HCT116 (cell line): Measurements from ENCODE around the gene SYNE1. TPM values are rescaled to one million over a fixed set of nuclear protein-coding genes. Genes with fewer than 3 reads are reported as not detected.

Experiments
- ATAC-seq: fragments of 200-7000 bp; cut with Tn5 transposase; 2 replicates; pipeline ENCODE4 v1.9.1; 2020; ENCODE audit warnings: mild to moderate bottlenecking, moderate library complexity
- BruUV-seq: library from RNA; stranded (reverse); fragments of 400-500 nt; replicated peaks from 2 replicates; lab custom pipeline; 2021; lab: Mats Ljungman, UMichigan
- CTCF ChIA-PET: fragments of 300-600 bp; sonication (Branson Sonifier 250); formaldehyde crosslinking; loops from one replicate; lab custom pipeline; 2021; ENCODE audit warnings: antibody characterized with exemption; lab: Charles Lee
- POLR2A ChIA-PET: fragments of 300-600, 350-600 bp; sonication (Branson Sonifier 250); formaldehyde crosslinking; loops from one replicate; lab custom pipeline; 2021; ENCODE audit warnings: antibody characterized with exemption; lab: Charles Lee
- RAD21 ChIA-PET, 2 experiments: fragments of 300-600 bp; sonication (Branson Sonifier 250); formaldehyde crosslinking; loops; one replicate each; lab custom pipeline; 2023; ENCODE audit warnings: low total read pairs in 2 of 2; ENCODE audit not compliant: uncharacterized antibody in 2 of 2, unreplicated experiment in 2 of 2, low non-redundant PET in 1 of 2; lab: Charles Lee
- DNase-seq: peaks from one replicate; pipeline ENCODE4 v3.0.0-alpha.2; 2010; ENCODE audit warnings: low read depth, low spot score
- H2AFZ ChIP-seq: fragments of 200-600 bp; shearing (Covaris generic), sonication (generic); 2 replicates; pipeline ENCODE4 v1.6.1; 2017; ENCODE audit warnings: low read depth, mixed run types, mixed read lengths, antibody characterized with exemption, low read length; ENCODE audit not compliant: poor library complexity, severe bottlenecking
- H3K27ac ChIP-seq: 2 replicates; pipeline ENCODE4 v1.5.1; 2012; ENCODE audit warnings: low read depth, low read length
- H3K27me3 ChIP-seq: fragments of 200-600 bp; sonication (generic); 2 replicates; pipeline ENCODE4 v1.6.1; 2016; ENCODE audit warnings: mixed run types, low read length, mixed read lengths; ENCODE audit not compliant: insufficient read depth
- H3K36me3 ChIP-seq, 2 experiments: fragments of 200-500 bp in 1 of 2; fragments of 200-600 bp in 1 of 2; sonication (Bioruptor generic) in 1 of 2; sonication (generic) in 1 of 2; 2 replicates each; pipeline versions ENCODE4 v1.5.1 to v1.6.1; 2014 to 2016; ENCODE audit warnings: low read length in 2 of 2, inconsistent platforms in 1 of 2, mixed read lengths in 1 of 2, mixed run types in 1 of 2; ENCODE audit not compliant: insufficient read depth in 2 of 2, control insufficient read depth in 1 of 2
- H3K4me1 ChIP-seq, 2 experiments: fragments of 200-600 bp in 1 of 2; sonication (generic) in 1 of 2; 2 replicates each; pipeline versions ENCODE4 v1.5.1 to v1.6.1; 2012 to 2017; ENCODE audit warnings: low read length in 2 of 2, inconsistent platforms in 1 of 2, mild to moderate bottlenecking in 1 of 2, mixed read lengths in 1 of 2, mixed run types in 1 of 2, moderate library complexity in 1 of 2; ENCODE audit not compliant: insufficient read depth in 2 of 2, control insufficient read depth in 1 of 2
- H3K4me2 ChIP-seq: fragments of 200-600 bp; sonication (generic); 2 replicates; pipeline ENCODE4 v1.6.1; 2017; ENCODE audit warnings: mixed run types, low read length, mixed read lengths
- H3K4me3 ChIP-seq, 2 experiments: fragments of 200-600 bp in 1 of 2; sonication (generic) in 1 of 2; replicated peaks in 1 of 2; 2 replicates each; pipeline ENCODE4 v1.5.1; 2011 to 2016; ENCODE audit warnings: low read length in 2 of 2, control low read depth in 1 of 2, low read depth in 1 of 2, mild to moderate bottlenecking in 1 of 2, mixed read lengths in 1 of 2, mixed run types in 1 of 2
- H3K79me2 ChIP-seq: fragments of 200-600 bp; sonication (generic); 2 replicates; pipeline ENCODE4 v1.6.1; 2017; ENCODE audit warnings: mild to moderate bottlenecking, mixed run types, low read length, moderate library complexity, mixed read lengths; ENCODE audit not compliant: insufficient read depth
- H3K9ac ChIP-seq: fragments of 200-600 bp; sonication (generic); 2 replicates; pipeline ENCODE4 v1.6.1; 2016; ENCODE audit warnings: low read length, mixed read lengths
- H3K9me2 ChIP-seq: fragments of 200-600 bp; sonication (generic), shearing (Covaris generic); 2 replicates; pipeline ENCODE4 v1.6.1; 2017; ENCODE audit warnings: mixed run types, mild to moderate bottlenecking, moderate library complexity; ENCODE audit not compliant: insufficient read depth
- H3K9me3 ChIP-seq, 2 experiments: fragments of 200-500 bp in 1 of 2; fragments of 200-600 bp in 1 of 2; sonication (Bioruptor generic) in 1 of 2; sonication (generic) in 1 of 2; 2 replicates each; pipeline ENCODE4 v1.6.1; 2014 to 2017; ENCODE audit warnings: low read length in 2 of 2, mixed read lengths in 2 of 2, inconsistent platforms in 1 of 2, low read depth in 1 of 2, mild to moderate bottlenecking in 1 of 2, mixed run types in 1 of 2, moderate library complexity in 1 of 2; ENCODE audit not compliant: control insufficient read depth in 1 of 2, insufficient read depth in 1 of 2
- H4K20me1 ChIP-seq: fragments of 200-600 bp; sonication (generic), shearing (Covaris generic); 2 replicates; pipeline ENCODE4 v1.6.1; 2017; ENCODE audit warnings: mixed run types, mild to moderate bottlenecking, moderate library complexity; ENCODE audit not compliant: insufficient read depth
- CEBPB ChIP-seq: IDR thresholded peaks from 2 replicates; pipeline ENCODE4 v1.6.1; 2012; ENCODE audit warnings: low read depth
- EGR1 ChIP-seq: IDR thresholded peaks from 2 replicates; pipeline ENCODE4 v1.6.1; 2012; ENCODE audit warnings: low read depth
- EZH2phosphoT487 ChIP-seq: fragments of 200-600 bp; IDR thresholded peaks from 2 replicates; pipeline ENCODE4 v1.6.1; 2018; ENCODE audit warnings: antibody characterized with exemption, borderline replicate concordance
- FOSL1 ChIP-seq: IDR thresholded peaks from 2 replicates; pipeline ENCODE4 v1.6.1; 2012; ENCODE audit warnings: low read depth
- MAX ChIP-seq: IDR thresholded peaks from 2 replicates; pipeline ENCODE4 v1.6.1; 2012
- POLR2AphosphoS5 ChIP-seq: IDR thresholded peaks from 2 replicates; pipeline ENCODE4 v1.6.1; 2011; ENCODE audit warnings: mild to moderate bottlenecking, low read depth, low read length, moderate library complexity
- RAD21 ChIP-seq: IDR thresholded peaks from 2 replicates; pipeline ENCODE4 v1.6.1; 2012; ENCODE audit warnings: low read depth, mild to moderate bottlenecking
- SIN3A ChIP-seq: IDR thresholded peaks from 2 replicates; pipeline ENCODE4 v1.6.1; 2012; ENCODE audit warnings: low read depth
- SRF ChIP-seq: IDR thresholded peaks from 2 replicates; pipeline ENCODE4 v1.6.1; 2012; ENCODE audit warnings: low read depth
- TCF7L2 ChIP-seq: IDR thresholded peaks from 2 replicates; pipeline ENCODE4 v1.7.0; 2011; ENCODE audit warnings: borderline replicate concordance, inconsistent platforms; ENCODE audit not compliant: insufficient read depth, insufficient read length; ENCODE audit errors: extremely low read depth
- YY1 ChIP-seq: IDR thresholded peaks from 2 replicates; pipeline ENCODE4 v1.6.1; 2011; ENCODE audit warnings: low read length, low read depth, moderate library complexity, mild to moderate bottlenecking; ENCODE audit not compliant: insufficient replicate concordance; ENCODE audit errors: extremely low read depth
- ZBTB33 ChIP-seq: IDR thresholded peaks from 2 replicates; pipeline ENCODE4 v1.6.1; 2011; ENCODE audit warnings: mild to moderate bottlenecking, low read length, moderate library complexity; ENCODE audit not compliant: insufficient replicate concordance; ENCODE audit errors: extremely low read depth
- ZNF274 ChIP-seq: fragments of 200-500 bp; sonication (Bioruptor generic); IDR thresholded peaks from 2 replicates; pipeline ENCODE4 v1.6.1; 2014; ENCODE audit warnings: mild to moderate bottlenecking, low read depth, low read length, inconsistent platforms
- intact Hi-C: fragments of 100-400 bp; cut with micrococcal nuclease; formaldehyde crosslinking; loops from 2 replicates; pipeline ENCODE4 v1.10.0; 2022
- total RNA-seq: library from RNA; stranded (reverse); gene quantifications from one replicate; pipeline ENCODE4 v1.2.1, GENCODE V29; 2021; ENCODE audit not compliant: unreplicated experiment

Gene SYNE1
- total RNA-seq, 1 experiment from 2014 or later = 5.4 TPM

- intact Hi-C loops = no loop called here
- H4K20me1 ChIP-seq = no peaks in the 10 kb centered on the region
- ChIA-PET RAD21 (no interaction called here), POLR2A (no interaction called here), CTCF (no interaction called here)
- ATAC-seq (no peak), DNase-seq (no peak)
- H3K79me2 ChIP-seq = no peaks in the 10 kb centered on the region
- TF ChIP-seq EGR1 = no peak
- peak overlapping the region; percentile 58; the same call in 1 of the 2 replicates for H3K4me2 ChIP-seq
- no peak overlapping the region for H3K4me3 ChIP-seq
- no peak overlapping the region for H2AFZ ChIP-seq
- no peaks in the 10 kb centered on the region; the same call in 1 of the 2 replicates for H3K9me2 ChIP-seq
- H3K9me3 ChIP-seq = no peaks in the 10 kb centered on the region
- H3K27ac ChIP-seq = no peak overlapping the region
- H3K27me3 ChIP-seq = no peaks in the 10 kb centered on the region
- H3K9ac ChIP-seq = no peak overlapping the region
- H3K4me1 ChIP-seq = peaks cover 0 to 32% of the 10 kb centered on the region in 2 experiments; a peak in 2 of 4 replicates
- no TSS peak for BruUV-seq
- H3K36me3 ChIP-seq = no peaks in the 10 kb centered on the region
Observed at GRCh38 chr6:152086223-152086873, 550.8 kb downstream of the SYNE1 start.

- no TSS peak for BruUV-seq
- Histone ChIP-seq H2AFZ (peak overlapping the region; percentile 21), H3K9me3 (no peaks in the 10 kb centered on the region), H3K4me2 (peak overlapping the region; percentile 58), H4K20me1 (no peaks in the 10 kb centered on the region), H3K9me2 (no peaks in the 10 kb centered on the region; the same call in 1 of the 2 replicates), H3K4me1 (peaks cover 0 to 32% of the 10 kb centered on the region in 2 experiments; a peak in 2 of 4 replicates), H3K27me3 (no peaks in the 10 kb centered on the region), H3K4me3 (no peak overlapping the region), H3K9ac (no peak overlapping the region), H3K36me3 (no peaks in the 10 kb centered on the region), H3K79me2 (no peaks in the 10 kb centered on the region), H3K27ac (no peak overlapping the region)
- ChIA-PET RAD21 (no interaction called here), POLR2A (interaction anchor here (1.2 kb wide), 1 partner anchor 10 kb away, joined by 4 read pairs; no protein-coding TSS in a partner anchor), CTCF (no interaction called here)
- ATAC-seq = peak; percentile 76
- intact Hi-C loops = no loop called here
- DNase-seq = peak; percentile 76
- TF ChIP-seq RAD21 (peak; percentile 18; the same call in 1 of the 2 replicates), POLR2AphosphoS5 (peak; percentile 32; the same call in 1 of the 2 replicates), TCF7L2 (peak; percentile 56), EZH2phosphoT487 (no peak), SIN3A (peak; percentile 64), YY1 (peak; percentile 13), CEBPB (peak; percentile 65), MAX (peak; percentile 66), FOSL1 (peak; percentile 87), ZBTB33 (no peak), ZNF274 (no peak), EGR1 (no peak), SRF (peak; percentile 67)
Observed at GRCh38 chr6:152085451-152085921, 551.7 kb downstream of the SYNE1 start.
